ENCODE data around the gene NCKAP1.
A peak's percentile ranks its signal among the peaks of the same experiment; 100 is the strongest.

NCKAP1 gene

DNA sequence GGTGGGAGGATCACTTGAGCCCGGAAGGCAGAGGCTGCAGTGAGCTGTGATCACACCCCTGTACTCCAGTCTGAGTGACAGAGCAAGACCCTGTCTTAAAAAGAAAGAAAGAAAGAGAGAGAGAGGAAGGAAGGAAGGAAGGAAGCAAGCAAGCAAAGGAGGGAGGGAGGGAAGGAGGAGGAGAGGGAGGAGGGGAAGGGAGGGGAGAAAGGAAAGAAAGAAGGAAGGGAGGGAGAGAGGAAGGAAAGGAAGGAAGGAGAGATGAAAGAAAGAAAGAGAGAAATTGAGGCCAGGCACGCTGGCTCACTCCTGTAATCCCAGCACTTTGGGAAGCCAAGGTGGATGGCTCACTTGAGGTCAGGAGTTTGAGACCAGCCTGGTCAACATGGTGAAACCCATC lies 2.3 kb upstream of the NCKAP1 start:
- no peak overlapping the region for H3K4me3 ChIP-seq (replicated peaks; ENCODE audit: low read depth, low read length)
- H3K27me3 ChIP-seq (replicated peaks; ENCODE audit: control insufficient read depth, insufficient read depth, low read length), result no peaks in the 10 kb centered on the region
- DNase-seq (ENCODE audit: extremely low read depth, insufficient read length), result no peak
- TF ChIP-seq, protein P1, sequence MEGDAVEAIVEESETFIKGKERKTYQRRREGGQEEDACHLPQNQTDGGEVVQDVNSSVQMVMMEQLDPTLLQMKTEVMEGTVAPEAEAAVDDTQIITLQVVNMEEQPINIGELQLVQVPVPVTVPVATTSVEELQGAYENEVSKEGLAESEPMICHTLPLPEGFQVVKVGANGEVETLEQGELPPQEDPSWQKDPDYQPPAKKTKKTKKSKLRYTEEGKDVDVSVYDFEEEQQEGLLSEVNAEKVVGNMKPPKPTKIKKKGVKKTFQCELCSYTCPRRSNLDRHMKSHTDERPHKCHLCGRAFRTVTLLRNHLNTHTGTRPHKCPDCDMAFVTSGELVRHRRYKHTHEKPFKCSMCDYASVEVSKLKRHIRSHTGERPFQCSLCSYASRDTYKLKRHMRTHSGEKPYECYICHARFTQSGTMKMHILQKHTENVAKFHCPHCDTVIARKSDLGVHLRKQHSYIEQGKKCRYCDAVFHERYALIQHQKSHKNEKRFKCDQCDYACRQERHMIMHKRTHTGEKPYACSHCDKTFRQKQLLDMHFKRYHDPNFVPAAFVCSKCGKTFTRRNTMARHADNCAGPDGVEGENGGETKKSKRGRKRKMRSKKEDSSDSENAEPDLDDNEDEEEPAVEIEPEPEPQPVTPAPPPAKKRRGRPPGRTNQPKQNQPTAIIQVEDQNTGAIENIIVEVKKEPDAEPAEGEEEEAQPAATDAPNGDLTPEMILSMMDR (IDR thresholded peaks at IDR 0.05; ENCODE audit: insufficient read depth, low read length, poor library complexity, severe bottlenecking), result no peak
- H3K36me3 ChIP-seq (ENCODE audit: control insufficient read depth, insufficient read depth, low read length), result no peaks in the 10 kb centered on the region

DNA sequence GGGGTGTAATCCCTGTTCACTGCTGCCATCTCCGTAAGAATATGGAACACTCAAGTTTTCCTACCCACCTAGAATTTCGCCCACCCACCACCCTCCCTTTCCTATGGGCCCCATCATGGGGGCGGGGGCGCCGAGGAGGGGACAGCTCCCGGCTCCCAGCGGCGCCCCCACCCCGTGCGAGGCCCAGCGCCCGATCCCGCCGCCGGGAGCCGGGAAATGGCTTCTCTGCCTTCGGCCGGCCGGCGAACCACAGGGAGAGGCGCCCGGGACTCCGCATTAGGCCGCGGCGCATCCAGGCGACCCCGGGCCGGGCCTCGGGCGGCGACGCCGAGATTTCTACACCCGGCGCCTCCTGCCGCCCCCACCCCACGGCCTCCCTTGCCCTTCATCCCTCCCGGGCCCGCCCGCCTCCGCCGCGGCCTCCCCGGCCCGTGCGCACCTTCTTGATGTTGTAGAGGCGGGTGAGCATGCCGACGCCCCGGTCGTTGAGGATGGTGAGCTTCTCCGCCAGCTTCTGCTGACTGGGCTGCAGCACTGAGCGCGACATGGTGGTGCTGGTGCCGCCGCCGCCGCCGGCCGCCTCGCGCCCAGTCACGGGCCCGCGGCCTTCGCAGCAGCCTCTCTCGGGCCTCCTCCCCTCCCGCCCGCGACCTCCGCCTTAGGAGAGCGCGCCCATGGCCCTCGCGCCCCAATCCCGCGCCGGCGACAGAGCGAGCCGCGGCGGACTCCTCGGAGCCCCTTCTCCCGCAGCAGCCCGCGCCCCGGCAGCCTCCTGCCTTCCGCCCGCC lies 510 bp downstream of the NCKAP1 start:
- DNase-seq (ENCODE audit: extremely low read depth, insufficient read length), result peak; percentile 69
- Histone ChIP-seq H3K27me3 (replicated peaks; ENCODE audit: control insufficient read depth, insufficient read depth, low read length) (no peaks in the 10 kb centered on the region), H3K4me3 (replicated peaks; ENCODE audit: low read depth, low read length) (peak overlapping the region; percentile 70)

DNA sequence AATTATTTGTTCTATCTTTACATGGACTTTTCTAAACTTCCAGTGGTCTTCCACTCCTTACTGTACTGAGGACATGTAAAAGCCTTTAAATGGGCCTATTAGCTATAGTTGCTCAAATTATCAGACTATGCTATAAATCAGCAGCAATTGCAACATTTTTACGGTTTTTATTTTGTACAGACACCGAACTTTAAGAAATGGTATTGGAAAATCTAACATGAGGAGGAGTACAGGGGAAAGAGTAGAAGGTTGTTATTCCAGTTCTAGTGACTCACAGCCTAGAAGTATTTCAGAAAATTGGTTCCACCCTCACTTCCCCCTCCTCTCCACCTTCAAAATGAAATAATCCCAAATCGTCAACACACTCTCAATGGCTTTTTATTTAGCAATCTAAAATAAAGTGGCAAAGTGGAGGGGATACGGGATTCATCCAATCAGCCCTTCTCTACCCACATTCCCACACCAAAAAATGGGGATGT lies 1.1 kb downstream of the NCKAP1 start:
- Histone ChIP-seq H3K27me3 (replicated peaks; ENCODE audit: control insufficient read depth, insufficient read depth, low read length) (no peaks in the 10 kb centered on the region), H3K4me3 (replicated peaks; ENCODE audit: low read depth, low read length) (peak overlapping the region; percentile 70), H3K36me3 (ENCODE audit: control insufficient read depth, insufficient read depth, low read length) (no peaks in the 10 kb centered on the region)
- TF ChIP-seq, protein P1 (IDR thresholded peaks at IDR 0.05; ENCODE audit: insufficient read depth, low read length, poor library complexity, severe bottlenecking), result no peak
- DNase-seq (ENCODE audit: extremely low read depth, insufficient read length), result no peak

More for the DNA sequence above, 510 bp downstream of the NCKAP1 start:
- TF ChIP-seq, protein P1 (IDR thresholded peaks at IDR 0.05; ENCODE audit: insufficient read depth, low read length, poor library complexity, severe bottlenecking), result no peak
- H3K36me3 ChIP-seq (ENCODE audit: control insufficient read depth, insufficient read depth, low read length), result no peaks in the 10 kb centered on the region

DNA sequence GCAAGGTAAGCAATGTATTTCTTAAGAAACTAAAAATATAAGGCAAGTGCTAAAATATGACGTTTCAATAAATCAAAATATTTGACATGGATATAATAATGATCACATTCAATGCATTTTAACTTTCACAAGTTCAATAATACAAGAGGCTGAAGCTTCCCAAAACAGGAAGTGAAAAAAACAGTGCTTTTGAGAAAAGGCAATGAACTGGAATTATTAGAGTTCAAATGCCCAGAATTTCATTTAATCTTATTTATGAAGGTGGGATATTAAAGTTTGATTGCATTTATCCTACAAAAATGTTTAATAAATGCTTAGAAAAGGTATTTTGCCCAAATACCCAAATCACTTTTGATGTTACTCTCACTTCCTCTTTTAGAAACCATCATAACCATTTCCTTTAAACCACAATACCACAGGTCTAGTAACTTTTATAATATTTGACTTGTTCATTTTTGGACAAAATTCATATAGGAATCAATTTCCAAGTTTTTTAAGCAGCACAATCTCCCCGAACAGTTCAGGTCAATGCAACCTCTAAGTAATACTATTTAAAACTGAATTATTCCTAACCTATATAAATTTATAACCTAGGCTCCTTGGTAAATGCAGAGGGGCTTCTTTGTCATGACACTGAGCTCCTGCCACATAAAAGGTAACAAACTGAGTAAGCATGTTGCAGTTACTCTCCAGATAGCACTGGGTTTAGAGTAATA lies 2.1 kb downstream of the NCKAP1 start:
- H3K4me3 ChIP-seq (replicated peaks; ENCODE audit: low read depth, low read length), result no peak overlapping the region
- TF ChIP-seq, protein P1 (IDR thresholded peaks at IDR 0.05; ENCODE audit: insufficient read depth, low read length, poor library complexity, severe bottlenecking), result no peak
- no peaks in the 10 kb centered on the region for H3K36me3 ChIP-seq (ENCODE audit: control insufficient read depth, insufficient read depth, low read length)
- peak; percentile 64 for DNase-seq (ENCODE audit: extremely low read depth, insufficient read length)
- H3K27me3 ChIP-seq (replicated peaks; ENCODE audit: control insufficient read depth, insufficient read depth, low read length), result no peaks in the 10 kb centered on the region

DNA sequence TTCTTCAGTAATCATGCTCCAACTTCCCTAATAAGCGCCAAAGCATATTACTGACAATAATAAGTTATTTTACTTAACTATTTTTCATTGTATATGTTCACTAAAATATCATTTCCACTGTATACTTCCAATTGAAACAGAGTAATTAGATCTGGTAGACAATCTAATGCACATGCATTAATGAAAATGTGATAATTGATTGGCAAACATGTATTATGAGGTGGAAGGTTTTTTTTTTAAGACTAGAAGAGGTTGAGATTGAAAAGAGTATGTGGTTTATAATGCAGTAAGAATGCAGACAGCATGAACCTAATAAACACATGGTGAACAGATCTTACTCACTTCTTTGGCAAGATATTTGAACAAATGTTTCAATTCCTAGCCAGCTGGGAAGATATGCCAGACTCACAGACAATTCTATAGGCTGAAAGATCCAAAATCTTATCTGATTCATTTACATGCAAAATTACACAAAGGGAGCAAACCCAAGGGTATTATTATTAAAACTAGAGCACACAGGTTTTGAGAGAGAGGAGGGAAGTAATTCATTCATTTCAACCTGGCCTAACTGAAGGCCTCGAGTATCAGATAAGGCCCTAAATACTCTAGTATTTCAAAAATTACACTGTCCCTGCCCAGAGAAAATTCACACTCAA lies 2.8 kb downstream of the NCKAP1 start:
- TF ChIP-seq, protein P1 (IDR thresholded peaks at IDR 0.05; ENCODE audit: insufficient read depth, low read length, poor library complexity, severe bottlenecking), result no peak
- Histone ChIP-seq H3K36me3 (ENCODE audit: control insufficient read depth, insufficient read depth, low read length) (no peaks in the 10 kb centered on the region), H3K27me3 (replicated peaks; ENCODE audit: control insufficient read depth, insufficient read depth, low read length) (no peaks in the 10 kb centered on the region), H3K4me3 (replicated peaks; ENCODE audit: low read depth, low read length) (no peak overlapping the region)
- DNase-seq (ENCODE audit: extremely low read depth, insufficient read length), result no peak
